WTC11 (cell line): ENCODE data around the gene FFAR3. TPM values are rescaled to one million over a fixed set of nuclear protein-coding genes. Genes with fewer than 3 reads are reported as not detected.

Experiments used
- ATAC-seq: fragments of 200-7000 bp; cut with Tn5 transposase; 2 replicates; pipeline ENCODE4 v1.10.0; 2021; ENCODE audit warnings: mild to moderate bottlenecking, moderate library complexity
- CTCF ChIA-PET: fragments of 300-600 bp; sonication (Branson Sonifier 250); formaldehyde crosslinking; loops from one replicate; lab custom pipeline; 2021; ENCODE audit warnings: antibody characterized with exemption; lab: Charles Lee
- POLR2A ChIA-PET: fragments of 350-600 bp; sonication (Branson Sonifier 250); formaldehyde crosslinking; loops from one replicate; lab custom pipeline; 2021; ENCODE audit warnings: antibody characterized with exemption; lab: Charles Lee
- DNase-seq: peaks from one replicate; pipeline ENCODE4 v3.0.0; 2021; ENCODE audit warnings: low spot score
- H3K27ac Mint-ChIP-seq: 2 replicates; pipeline ENCODE4 v1.8.0; 2021; ENCODE audit warnings: mixed read lengths
- H3K27me3 Mint-ChIP-seq: 2 replicates; pipeline ENCODE4 v1.8.0; 2021; ENCODE audit warnings: low read depth, mild to moderate bottlenecking, moderate library complexity, mixed read lengths
- H3K36me3 Mint-ChIP-seq: 2 replicates; pipeline ENCODE4 v1.8.0; 2021; ENCODE audit warnings: mixed read lengths
- H3K4me1 Mint-ChIP-seq: 2 replicates; pipeline ENCODE4 v1.8.0; 2022; ENCODE audit warnings: mixed read lengths
- H3K4me3 Mint-ChIP-seq: 2 replicates; pipeline ENCODE4 v1.8.0; 2021; ENCODE audit warnings: mild to moderate bottlenecking, moderate library complexity, mixed read lengths
- H3K9me3 Mint-ChIP-seq: 2 replicates; pipeline ENCODE4 v1.8.0; 2021; ENCODE audit warnings: mixed read lengths
- CREM ChIP-seq: sonication (generic); formaldehyde crosslinking; IDR thresholded peaks from 2 replicates; pipeline ENCODE4 v1.8.1; 2022; ENCODE audit warnings: mild to moderate bottlenecking, missing genetic modification reagents, moderate library complexity
- GRHL2 ChIP-seq: fragments of 250-450 bp; sonication (Bioruptor Pico); IDR thresholded peaks from 2 replicates; pipeline ENCODE4 v1.8.0; 2022; ENCODE audit warnings: mild to moderate bottlenecking, moderate library complexity; ENCODE audit not compliant: insufficient replicate concordance, severe bottlenecking
- GTF2I ChIP-seq: fragments of 250-450 bp; sonication (Bioruptor Pico); conservative IDR thresholded peaks from 2 replicates; pipeline ENCODE4 v1.4.0; 2021; ENCODE audit warnings: mild to moderate bottlenecking
- IRF2 ChIP-seq: sonication (generic); formaldehyde crosslinking; IDR thresholded peaks from 2 replicates; pipeline ENCODE4 v1.8.0; 2022; ENCODE audit warnings: low read depth, missing genetic modification reagents, borderline replicate concordance
- MXD4 ChIP-seq: fragments of 250-450 bp; sonication (Bioruptor Pico); IDR thresholded peaks from 2 replicates; pipeline ENCODE4 v1.8.0; 2021; ENCODE audit warnings: mild to moderate bottlenecking, moderate library complexity, borderline replicate concordance
- NFATC4 ChIP-seq: fragments of 250-450 bp; sonication (Bioruptor Pico); IDR thresholded peaks from 2 replicates; pipeline ENCODE4 v1.9.0; 2021; ENCODE audit warnings: mild to moderate bottlenecking
- RORB ChIP-seq: fragments of 250-450 bp; sonication (Bioruptor Pico); IDR thresholded peaks from 2 replicates; pipeline ENCODE4 v1.9.0; 2021; ENCODE audit warnings: mild to moderate bottlenecking
- SOX15 ChIP-seq: fragments of 250-450 bp; sonication (Bioruptor Pico); IDR thresholded peaks from 2 replicates; pipeline ENCODE4 v1.9.0; 2021; ENCODE audit warnings: mild to moderate bottlenecking
- ZBTB21 ChIP-seq: sonication (generic); formaldehyde crosslinking; IDR thresholded peaks from 2 replicates; pipeline ENCODE4 v1.8.1; 2023; ENCODE audit warnings: mild to moderate bottlenecking, missing genetic modification reagents, borderline replicate concordance
- total RNA-seq: library from RNA; stranded (reverse); gene quantifications from 3 replicates; pipeline ENCODE4 v1.2.3, GENCODE V29; 2021
- TF ChIP-seq, protein P1 (sequence below): sonication (generic); formaldehyde crosslinking; conservative IDR thresholded peaks from 2 replicates; pipeline ENCODE4 v1.8.1; 2023; ENCODE audit warnings: mild to moderate bottlenecking, low read depth, missing genetic modification reagents, moderate library complexity
- TF ChIP-seq, protein P2 (sequence below): sonication (generic); formaldehyde crosslinking; IDR thresholded peaks from 2 replicates; pipeline ENCODE4 v1.8.1; 2023; ENCODE audit warnings: mild to moderate bottlenecking, missing genetic modification reagents, borderline replicate concordance
- TF ChIP-seq, protein P3 (sequence below): sonication (generic); formaldehyde crosslinking; IDR thresholded peaks from 2 replicates; pipeline ENCODE4 v1.8.0; 2022; ENCODE audit warnings: mild to moderate bottlenecking, missing genetic modification reagents
- TF ChIP-seq, protein P4 (sequence below): fragments of 200-600 bp; IDR thresholded peaks from 2 replicates; pipeline ENCODE4 v1.8.0; 2022; ENCODE audit warnings: antibody characterized with exemption
- TF ChIP-seq, protein P5 (sequence below): sonication (generic); formaldehyde crosslinking; IDR thresholded peaks from 2 replicates; pipeline ENCODE4 v1.8.1; 2023; ENCODE audit warnings: mild to moderate bottlenecking, moderate library complexity, missing genetic modification reagents
- TF ChIP-seq, protein P6 (sequence below): fragments of 250-450 bp; sonication (Bioruptor Pico); conservative IDR thresholded peaks from 2 replicates; pipeline ENCODE4 v1.9.0; 2021; ENCODE audit warnings: mild to moderate bottlenecking

FFAR3 gene
- total RNA-seq, 1 experiment from 2014 or later: not detected

DNA sequence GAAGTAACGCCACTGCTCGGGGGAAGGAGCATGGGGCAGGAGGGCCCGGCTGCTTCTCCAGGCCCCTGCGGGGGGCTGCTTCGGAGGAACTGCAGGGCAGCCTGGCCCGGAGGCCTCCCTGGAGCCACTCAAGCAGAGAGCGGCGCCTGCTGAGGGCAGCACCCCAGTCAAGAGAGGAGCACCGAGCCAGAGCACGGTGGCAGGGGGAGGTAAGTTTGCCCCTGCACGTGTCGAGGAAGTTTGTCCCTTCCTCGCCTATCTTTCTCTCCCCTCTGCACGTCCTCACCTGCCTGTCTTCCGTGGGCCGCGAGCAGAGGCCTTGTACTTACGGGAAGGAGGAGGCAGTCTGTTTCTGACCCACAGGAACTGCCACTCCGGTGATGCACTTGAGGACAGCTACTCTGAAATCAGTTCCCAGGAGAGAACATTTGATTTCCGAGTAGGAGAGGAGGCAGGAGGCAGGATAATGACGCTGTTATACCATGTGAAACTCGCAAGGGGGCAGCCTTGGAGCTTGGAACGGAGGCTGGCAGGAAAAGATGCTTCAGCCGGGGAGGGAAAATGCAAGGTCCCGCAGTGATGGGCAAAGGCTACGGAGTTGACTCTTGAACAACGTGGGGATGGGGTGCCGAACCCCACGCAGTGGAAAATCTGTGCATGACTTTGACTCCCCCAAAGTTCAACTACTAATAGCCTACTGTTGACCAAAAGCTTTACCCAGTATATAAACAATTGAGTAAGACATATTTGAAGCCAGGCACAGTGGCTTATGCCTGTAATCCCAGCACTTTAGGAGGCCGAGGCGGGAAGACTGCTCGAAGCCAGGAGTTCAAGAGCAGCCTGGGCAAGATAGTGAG is 5.6 kb upstream of the FFAR3 start:
- H3K4me3 Mint-ChIP-seq: no peak overlapping the region

DNA sequence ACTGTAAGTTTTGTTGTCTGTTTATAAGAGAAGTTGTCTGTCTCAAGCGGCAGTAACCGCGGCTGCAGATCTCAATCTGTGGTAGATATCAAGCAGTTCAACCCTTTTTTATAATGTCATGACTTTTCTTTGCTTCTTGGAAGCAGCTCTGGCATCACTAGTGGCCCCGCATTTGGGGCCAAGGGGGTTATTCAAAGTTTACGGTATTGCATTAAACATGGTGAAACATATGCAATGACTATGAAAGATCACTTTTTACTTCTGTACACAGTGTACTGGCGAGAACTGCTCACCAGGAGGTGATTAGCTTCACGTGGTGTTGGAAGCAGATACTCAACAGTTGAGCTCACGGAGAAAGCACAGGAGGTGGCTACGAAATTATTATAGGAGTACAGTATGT is 4.6 kb upstream of the FFAR3 start:
- no peak overlapping the region for H3K27ac Mint-ChIP-seq
- no peaks in the 10 kb centered on the region for H3K27me3 Mint-ChIP-seq
- H3K9me3 Mint-ChIP-seq: no peaks in the 10 kb centered on the region
- H3K4me1 Mint-ChIP-seq: peaks cover 9% of the 10 kb centered on the region
- ATAC-seq (no peak), DNase-seq (no peak)
- no peak overlapping the region for H3K4me3 Mint-ChIP-seq
- ChIA-PET CTCF (interaction anchor here (0.9 to 2.4 kb wide), 21 partner anchors 9 to 298 kb away, joined by 3 to 24 read pairs (median 5); partner anchors contain the start of genes KRTDAP and USF2), POLR2A (no interaction called here)
- H3K36me3 Mint-ChIP-seq: no peaks in the 10 kb centered on the region
- TF ChIP-seq ZBTB21 (no peak), MXD4 (CRISPR knock-in tag) (no peak), RORB (CRISPR knock-in tag) (no peak), GRHL2 (CRISPR knock-in tag) (no peak), IRF2 (CRISPR knock-in tag) (no peak), NFATC4 (CRISPR knock-in tag) (no peak), GTF2I (CRISPR knock-in tag) (no peak), SOX15 (CRISPR knock-in tag) (no peak), CREM (CRISPR knock-in tag) (no peak)
- TF ChIP-seq, protein P1, sequence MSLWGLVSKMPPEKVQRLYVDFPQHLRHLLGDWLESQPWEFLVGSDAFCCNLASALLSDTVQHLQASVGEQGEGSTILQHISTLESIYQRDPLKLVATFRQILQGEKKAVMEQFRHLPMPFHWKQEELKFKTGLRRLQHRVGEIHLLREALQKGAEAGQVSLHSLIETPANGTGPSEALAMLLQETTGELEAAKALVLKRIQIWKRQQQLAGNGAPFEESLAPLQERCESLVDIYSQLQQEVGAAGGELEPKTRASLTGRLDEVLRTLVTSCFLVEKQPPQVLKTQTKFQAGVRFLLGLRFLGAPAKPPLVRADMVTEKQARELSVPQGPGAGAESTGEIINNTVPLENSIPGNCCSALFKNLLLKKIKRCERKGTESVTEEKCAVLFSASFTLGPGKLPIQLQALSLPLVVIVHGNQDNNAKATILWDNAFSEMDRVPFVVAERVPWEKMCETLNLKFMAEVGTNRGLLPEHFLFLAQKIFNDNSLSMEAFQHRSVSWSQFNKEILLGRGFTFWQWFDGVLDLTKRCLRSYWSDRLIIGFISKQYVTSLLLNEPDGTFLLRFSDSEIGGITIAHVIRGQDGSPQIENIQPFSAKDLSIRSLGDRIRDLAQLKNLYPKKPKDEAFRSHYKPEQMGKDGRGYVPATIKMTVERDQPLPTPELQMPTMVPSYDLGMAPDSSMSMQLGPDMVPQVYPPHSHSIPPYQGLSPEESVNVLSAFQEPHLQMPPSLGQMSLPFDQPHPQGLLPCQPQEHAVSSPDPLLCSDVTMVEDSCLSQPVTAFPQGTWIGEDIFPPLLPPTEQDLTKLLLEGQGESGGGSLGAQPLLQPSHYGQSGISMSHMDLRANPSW (CRISPR knock-in tag): no peak
- TF ChIP-seq, protein P2, sequence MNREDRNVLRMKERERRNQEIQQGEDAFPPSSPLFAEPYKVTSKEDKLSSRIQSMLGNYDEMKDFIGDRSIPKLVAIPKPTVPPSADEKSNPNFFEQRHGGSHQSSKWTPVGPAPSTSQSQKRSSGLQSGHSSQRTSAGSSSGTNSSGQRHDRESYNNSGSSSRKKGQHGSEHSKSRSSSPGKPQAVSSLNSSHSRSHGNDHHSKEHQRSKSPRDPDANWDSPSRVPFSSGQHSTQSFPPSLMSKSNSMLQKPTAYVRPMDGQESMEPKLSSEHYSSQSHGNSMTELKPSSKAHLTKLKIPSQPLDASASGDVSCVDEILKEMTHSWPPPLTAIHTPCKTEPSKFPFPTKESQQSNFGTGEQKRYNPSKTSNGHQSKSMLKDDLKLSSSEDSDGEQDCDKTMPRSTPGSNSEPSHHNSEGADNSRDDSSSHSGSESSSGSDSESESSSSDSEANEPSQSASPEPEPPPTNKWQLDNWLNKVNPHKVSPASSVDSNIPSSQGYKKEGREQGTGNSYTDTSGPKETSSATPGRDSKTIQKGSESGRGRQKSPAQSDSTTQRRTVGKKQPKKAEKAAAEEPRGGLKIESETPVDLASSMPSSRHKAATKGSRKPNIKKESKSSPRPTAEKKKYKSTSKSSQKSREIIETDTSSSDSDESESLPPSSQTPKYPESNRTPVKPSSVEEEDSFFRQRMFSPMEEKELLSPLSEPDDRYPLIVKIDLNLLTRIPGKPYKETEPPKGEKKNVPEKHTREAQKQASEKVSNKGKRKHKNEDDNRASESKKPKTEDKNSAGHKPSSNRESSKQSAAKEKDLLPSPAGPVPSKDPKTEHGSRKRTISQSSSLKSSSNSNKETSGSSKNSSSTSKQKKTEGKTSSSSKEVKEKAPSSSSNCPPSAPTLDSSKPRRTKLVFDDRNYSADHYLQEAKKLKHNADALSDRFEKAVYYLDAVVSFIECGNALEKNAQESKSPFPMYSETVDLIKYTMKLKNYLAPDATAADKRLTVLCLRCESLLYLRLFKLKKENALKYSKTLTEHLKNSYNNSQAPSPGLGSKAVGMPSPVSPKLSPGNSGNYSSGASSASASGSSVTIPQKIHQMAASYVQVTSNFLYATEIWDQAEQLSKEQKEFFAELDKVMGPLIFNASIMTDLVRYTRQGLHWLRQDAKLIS: no peak
- TF ChIP-seq, protein P3, sequence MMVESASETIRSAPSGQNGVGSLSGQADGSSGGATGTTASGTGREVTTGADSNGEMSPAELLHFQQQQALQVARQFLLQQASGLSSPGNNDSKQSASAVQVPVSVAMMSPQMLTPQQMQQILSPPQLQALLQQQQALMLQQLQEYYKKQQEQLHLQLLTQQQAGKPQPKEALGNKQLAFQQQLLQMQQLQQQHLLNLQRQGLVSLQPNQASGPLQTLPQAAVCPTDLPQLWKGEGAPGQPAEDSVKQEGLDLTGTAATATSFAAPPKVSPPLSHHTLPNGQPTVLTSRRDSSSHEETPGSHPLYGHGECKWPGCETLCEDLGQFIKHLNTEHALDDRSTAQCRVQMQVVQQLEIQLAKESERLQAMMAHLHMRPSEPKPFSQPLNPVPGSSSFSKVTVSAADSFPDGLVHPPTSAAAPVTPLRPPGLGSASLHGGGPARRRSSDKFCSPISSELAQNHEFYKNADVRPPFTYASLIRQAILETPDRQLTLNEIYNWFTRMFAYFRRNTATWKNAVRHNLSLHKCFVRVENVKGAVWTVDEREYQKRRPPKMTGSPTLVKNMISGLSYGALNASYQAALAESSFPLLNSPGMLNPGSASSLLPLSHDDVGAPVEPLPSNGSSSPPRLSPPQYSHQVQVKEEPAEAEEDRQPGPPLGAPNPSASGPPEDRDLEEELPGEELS (CRISPR knock-in tag): no peak

More for the DNA sequence above, 5.6 kb upstream of the FFAR3 start:
- ChIA-PET CTCF (interaction anchor here (0.5 to 2.4 kb wide), 60 partner anchors 8 to 1476 kb away, joined by 3 to 24 read pairs (median 4); partner anchors contain the start of genes CD22, FFAR2, KRTDAP and LGI4), POLR2A (interaction anchor here (0.6 kb wide), 1 partner anchor 138 kb away, joined by 3 read pairs; no protein-coding TSS in a partner anchor)
- Mint-ChIP-seq H3K27ac (peak overlapping the region; percentile 95), H3K4me1 (peaks cover 5% of the 10 kb centered on the region), H3K9me3 (no peaks in the 10 kb centered on the region), H3K36me3 (no peaks in the 10 kb centered on the region), H3K27me3 (no peaks in the 10 kb centered on the region)
- ATAC-seq (peak; percentile 84), DNase-seq (peak; percentile 76)
- TF ChIP-seq, protein P4, sequence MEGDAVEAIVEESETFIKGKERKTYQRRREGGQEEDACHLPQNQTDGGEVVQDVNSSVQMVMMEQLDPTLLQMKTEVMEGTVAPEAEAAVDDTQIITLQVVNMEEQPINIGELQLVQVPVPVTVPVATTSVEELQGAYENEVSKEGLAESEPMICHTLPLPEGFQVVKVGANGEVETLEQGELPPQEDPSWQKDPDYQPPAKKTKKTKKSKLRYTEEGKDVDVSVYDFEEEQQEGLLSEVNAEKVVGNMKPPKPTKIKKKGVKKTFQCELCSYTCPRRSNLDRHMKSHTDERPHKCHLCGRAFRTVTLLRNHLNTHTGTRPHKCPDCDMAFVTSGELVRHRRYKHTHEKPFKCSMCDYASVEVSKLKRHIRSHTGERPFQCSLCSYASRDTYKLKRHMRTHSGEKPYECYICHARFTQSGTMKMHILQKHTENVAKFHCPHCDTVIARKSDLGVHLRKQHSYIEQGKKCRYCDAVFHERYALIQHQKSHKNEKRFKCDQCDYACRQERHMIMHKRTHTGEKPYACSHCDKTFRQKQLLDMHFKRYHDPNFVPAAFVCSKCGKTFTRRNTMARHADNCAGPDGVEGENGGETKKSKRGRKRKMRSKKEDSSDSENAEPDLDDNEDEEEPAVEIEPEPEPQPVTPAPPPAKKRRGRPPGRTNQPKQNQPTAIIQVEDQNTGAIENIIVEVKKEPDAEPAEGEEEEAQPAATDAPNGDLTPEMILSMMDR: peak; percentile 58; the same call in 1 of the 2 replicates
- TF ChIP-seq, protein P5, sequence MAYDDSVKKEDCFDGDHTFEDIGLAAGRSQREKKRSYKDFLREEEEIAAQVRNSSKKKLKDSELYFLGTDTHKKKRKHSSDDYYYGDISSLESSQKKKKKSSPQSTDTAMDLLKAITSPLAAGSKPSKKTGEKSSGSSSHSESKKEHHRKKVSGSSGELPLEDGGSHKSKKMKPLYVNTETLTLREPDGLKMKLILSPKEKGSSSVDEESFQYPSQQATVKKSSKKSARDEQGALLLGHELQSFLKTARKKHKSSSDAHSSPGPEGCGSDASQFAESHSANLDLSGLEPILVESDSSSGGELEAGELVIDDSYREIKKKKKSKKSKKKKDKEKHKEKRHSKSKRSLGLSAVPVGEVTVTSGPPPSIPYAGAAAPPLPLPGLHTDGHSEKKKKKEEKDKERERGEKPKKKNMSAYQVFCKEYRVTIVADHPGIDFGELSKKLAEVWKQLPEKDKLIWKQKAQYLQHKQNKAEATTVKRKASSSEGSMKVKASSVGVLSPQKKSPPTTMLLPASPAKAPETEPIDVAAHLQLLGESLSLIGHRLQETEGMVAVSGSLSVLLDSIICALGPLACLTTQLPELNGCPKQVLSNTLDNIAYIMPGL (CRISPR knock-in tag): no peak
- TF ChIP-seq, protein P6, sequence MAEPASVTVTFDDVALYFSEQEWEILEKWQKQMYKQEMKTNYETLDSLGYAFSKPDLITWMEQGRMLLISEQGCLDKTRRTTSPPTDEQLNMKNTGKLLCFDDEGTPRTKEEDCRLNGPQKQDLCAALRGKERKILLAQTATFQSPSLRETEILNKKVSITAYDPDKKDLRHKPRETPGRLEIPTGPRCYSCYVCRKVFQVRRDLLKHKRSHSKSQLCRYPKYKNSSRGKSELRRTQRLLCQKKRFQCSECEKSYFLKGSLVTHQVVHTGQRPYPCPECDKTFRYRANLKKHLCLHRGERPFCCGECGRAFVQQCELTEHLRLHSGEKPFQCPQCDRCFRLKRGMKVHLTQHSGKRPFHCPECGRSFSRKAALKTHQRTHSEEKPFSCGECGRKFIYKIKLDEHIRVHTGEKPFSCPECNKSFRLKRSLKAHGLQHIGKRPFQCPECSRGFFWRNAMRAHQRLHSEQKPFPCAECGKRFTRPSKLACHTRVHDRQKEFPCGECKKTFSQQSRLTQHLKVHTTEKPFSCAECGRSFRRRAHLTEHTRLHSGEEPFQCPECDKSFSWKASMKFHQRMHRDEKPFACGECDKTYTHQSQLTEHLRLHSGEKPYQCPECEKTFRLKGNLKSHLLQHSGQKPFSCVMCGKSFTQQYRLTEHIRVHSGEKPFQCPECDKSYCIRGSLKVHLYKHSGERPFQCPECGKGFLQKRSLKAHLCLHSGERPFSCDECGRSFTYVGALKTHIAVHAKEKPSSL (CRISPR knock-in tag): no peak
